LNCaP clone FGC (cell line): ENCODE results near the gene ITGB4.

Experiments used
- DNase-seq: peaks from one replicate; pipeline ENCODE4 v3.0.0-alpha.2; 2011; ENCODE audit warnings: low read depth
- H3K4me3 ChIP-seq: 2 replicates; pipeline ENCODE4 v1.5.1; 2011; ENCODE audit warnings: mild to moderate bottlenecking, low read depth, low read length, control low read depth
- TF ChIP-seq, protein P1 (sequence below): IDR thresholded peaks from 2 replicates; pipeline ENCODE4 v1.5.1; 2012; ENCODE audit warnings: mild to moderate bottlenecking; ENCODE audit not compliant: control insufficient read depth, insufficient read depth; ENCODE audit errors: extremely low read depth

The ITGB4 gene

DNA sequence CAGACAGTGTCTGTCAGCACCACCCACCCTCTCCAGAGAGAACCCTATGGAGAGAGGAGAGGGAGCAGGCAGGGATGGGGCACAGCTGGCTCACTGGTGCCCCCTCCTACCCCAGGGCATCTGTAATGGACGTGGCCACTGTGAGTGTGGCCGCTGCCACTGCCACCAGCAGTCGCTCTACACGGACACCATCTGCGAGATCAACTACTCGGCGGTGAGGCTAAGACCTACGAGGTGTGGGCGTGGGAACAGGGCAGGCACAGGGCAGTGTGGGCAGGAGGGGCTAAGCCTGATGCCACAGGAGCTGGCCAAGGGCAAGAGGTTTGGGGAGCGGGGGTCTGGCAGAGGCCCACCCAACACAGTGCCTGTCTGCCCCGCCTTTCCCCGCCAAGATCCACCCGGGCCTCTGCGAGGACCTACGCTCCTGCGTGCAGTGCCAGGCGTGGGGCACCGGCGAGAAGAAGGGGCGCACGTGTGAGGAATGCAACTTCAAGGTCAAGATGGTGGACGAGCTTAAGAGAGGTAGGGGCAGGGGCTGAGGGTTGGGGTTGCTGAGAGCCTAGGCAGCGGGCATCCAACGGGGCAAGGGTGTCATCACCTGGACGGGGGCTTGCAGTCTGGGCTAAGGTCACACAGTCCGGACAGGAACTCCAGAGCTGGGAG lies 15.0 kb downstream of the ITGB4 start:
- H3K4me3 ChIP-seq, result no peak overlapping the region
- no peak for DNase-seq
- TF ChIP-seq, protein P1, sequence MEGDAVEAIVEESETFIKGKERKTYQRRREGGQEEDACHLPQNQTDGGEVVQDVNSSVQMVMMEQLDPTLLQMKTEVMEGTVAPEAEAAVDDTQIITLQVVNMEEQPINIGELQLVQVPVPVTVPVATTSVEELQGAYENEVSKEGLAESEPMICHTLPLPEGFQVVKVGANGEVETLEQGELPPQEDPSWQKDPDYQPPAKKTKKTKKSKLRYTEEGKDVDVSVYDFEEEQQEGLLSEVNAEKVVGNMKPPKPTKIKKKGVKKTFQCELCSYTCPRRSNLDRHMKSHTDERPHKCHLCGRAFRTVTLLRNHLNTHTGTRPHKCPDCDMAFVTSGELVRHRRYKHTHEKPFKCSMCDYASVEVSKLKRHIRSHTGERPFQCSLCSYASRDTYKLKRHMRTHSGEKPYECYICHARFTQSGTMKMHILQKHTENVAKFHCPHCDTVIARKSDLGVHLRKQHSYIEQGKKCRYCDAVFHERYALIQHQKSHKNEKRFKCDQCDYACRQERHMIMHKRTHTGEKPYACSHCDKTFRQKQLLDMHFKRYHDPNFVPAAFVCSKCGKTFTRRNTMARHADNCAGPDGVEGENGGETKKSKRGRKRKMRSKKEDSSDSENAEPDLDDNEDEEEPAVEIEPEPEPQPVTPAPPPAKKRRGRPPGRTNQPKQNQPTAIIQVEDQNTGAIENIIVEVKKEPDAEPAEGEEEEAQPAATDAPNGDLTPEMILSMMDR, result no peak

DNA sequence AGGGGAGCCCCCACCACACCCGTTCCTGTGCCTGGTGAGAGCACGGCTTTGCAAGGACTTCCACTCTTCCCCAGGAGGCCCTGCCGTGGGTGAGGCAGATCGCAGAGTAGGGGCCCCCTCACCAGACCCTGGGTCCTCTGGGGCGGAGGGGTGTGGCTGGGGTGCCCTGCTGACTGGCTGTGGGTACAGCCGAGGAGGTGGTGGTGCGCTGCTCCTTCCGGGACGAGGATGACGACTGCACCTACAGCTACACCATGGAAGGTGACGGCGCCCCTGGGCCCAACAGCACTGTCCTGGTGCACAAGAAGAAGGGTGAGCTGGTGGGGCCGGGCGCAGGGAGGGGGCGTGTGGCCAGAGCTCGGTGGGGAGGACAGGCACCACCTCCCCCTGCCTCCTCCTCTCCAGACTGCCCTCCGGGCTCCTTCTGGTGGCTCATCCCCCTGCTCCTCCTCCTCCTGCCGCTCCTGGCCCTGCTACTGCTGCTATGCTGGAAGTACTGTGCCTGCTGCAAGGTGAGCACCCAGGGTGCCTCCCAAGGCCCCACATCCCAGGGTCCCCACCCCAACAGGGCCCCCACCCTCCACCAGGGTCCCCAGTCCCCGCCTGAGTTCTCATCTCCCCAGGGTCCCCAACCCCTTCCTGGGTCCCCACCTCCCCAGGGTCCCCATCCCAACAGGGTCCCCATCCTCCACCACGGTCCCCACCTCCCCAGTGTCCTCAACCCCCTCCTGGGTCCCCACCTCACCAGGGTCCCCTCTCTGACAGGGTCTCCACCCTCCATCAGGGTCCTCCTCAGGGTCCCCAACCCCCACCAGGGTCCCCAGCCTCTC lies 16.1 kb downstream of the ITGB4 start:
- no peak for DNase-seq
- TF ChIP-seq, protein P1, result no peak

DNA sequence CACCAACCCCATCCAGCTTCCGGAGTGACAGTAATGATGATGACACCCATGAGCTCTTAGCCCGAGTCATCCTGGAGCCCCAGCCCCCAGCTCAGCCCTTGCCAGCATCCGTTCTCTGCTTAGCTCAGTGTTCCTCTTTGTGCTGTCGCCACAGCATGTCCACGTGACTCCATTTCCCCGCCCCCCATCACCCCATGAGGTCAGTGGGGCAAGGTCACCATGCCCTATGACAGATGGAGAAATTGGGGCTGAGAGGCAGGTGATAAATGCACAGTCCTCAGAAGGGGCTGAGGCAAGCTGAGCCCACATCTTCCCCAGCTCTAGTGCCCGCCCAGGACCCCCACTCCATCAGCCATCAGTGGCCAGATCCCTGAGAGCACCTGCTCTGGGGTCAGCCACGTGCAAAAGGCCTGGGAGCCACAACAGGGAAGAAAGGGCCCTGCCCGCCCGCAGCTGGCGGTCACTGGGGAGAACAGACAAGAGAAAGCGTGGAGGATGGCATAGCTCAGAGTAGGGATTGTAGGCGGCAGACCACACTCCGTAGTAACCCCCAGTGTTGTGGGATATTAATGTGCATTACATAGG lies 17.1 kb downstream of the ITGB4 start:
- no peak overlapping the region for H3K4me3 ChIP-seq
- TF ChIP-seq, protein P1, result no peak
- DNase-seq, result no peak

More for the DNA sequence above, 16.1 kb downstream of the ITGB4 start:
- no peak overlapping the region for H3K4me3 ChIP-seq

DNA sequence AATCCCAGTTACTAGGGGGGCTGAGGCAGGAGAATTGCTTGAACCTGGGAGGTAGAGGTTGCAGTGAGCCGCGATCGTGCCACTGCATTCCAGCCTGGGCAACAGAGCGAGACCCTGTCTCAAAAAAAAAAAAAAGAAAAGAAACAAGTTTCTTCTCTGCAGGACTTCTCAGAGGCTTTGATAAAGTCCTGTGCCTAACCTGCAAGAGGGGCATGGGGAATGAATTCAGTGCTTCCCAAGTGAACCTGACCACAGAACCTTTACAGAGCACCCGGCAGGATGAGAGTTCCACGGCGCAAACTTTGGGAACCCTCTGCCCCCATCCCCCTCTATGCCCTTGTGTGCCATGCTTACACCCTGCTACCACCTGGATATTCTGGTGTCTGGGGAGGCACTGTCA lies 17.9 kb downstream of the ITGB4 start:
- no peak for DNase-seq
- TF ChIP-seq, protein P1, result no peak
- no peak overlapping the region for H3K4me3 ChIP-seq

DNA sequence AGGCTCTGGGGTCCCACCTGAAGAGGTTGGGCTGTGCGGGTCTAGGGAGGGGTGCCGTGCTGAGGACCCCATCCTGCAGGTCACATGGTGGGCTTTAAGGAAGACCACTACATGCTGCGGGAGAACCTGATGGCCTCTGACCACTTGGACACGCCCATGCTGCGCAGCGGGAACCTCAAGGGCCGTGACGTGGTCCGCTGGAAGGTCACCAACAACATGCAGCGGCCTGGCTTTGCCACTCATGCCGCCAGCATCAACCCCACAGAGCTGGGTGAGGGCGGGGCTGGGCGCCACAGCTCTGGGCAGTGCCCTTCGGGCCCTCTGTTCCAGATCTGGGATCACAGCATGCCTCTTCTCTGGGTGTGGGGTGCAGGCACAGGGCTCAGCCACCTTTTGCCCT lies 18.5 kb downstream of the ITGB4 start:
- TF ChIP-seq, protein P1, result no peak
- H3K4me3 ChIP-seq, result no peak overlapping the region
- DNase-seq, result no peak

DNA sequence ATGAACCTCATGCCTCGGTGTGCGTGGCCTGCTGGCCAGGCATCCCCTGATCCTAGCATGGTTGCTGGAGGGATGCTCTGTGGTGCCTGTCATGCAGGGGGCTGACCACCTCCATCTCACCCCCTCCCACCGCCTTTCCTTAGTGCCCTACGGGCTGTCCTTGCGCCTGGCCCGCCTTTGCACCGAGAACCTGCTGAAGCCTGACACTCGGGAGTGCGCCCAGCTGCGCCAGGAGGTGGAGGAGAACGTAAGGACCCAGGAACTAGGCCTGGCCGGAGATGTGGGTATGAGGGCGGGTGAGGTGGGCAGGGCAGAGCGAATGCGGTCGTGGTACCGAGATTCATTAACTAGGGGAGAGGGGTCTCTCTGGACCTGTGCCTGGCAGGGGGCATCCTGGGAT lies 19.0 kb downstream of the ITGB4 start:
- DNase-seq, result no peak
- TF ChIP-seq, protein P1, result no peak
- H3K4me3 ChIP-seq, result no peak overlapping the region
